Raji (cell line): ENCODE measurements around the gene CCDC88B.

Experiments used
- POLR2A ChIP-seq: IDR thresholded peaks from 2 replicates; pipeline ENCODE4 v1.6.1; 2011; ENCODE audit warnings: low read depth, low read length, control low read depth; ENCODE audit not compliant: insufficient read depth

The CCDC88B gene

GRCh38 chr11:64314805-64315561, 25.0 kb upstream of the CCDC88B start:
- TF ChIP-seq POLR2A = 0 out of 2 replicates have a peak, but pooled peaks have one; percentile 11

DNA sequence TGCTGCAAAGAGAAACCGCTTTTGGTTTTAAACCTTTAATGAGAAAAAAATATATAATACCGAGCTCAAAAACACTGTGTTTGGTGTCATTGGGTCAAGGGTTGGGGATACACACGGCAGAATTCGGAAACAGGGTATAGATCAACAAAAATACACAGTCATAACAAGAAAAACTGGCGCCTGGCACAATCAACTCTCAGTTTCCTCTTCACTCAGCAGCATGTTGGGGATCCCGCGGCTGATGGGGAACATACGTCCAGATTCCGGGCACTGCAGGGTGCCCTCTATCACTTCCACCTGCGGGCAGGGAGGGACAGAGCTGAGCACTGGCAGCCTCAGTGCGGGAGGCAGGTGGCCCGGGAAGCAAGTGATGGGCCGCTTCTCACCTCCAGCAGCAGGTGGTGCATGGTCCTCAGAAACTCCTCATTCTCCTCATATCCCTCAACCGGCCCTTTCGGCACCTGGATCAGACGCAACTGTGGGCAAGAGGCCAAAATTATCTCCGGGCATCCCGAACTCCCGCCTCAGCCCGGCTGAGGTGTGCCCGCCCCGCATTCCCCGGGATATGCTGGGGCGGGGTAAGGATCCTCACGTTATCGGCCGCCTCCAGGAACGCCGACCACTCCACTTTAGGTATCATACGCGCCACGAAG, 23.2 kb upstream of the CCDC88B start:
- TF ChIP-seq POLR2A = no peak

- TF ChIP-seq POLR2A = peak; percentile 90
Measured at GRCh38 chr11:64317325-64317960, 22.6 kb upstream of the CCDC88B start, which contains the start of gene TRMT112. Gene TRMT112, minus strand, starts transcription at chr11:64317559. Its CDS starts 33 bp downstream, at chr11:64317526.

DNA sequence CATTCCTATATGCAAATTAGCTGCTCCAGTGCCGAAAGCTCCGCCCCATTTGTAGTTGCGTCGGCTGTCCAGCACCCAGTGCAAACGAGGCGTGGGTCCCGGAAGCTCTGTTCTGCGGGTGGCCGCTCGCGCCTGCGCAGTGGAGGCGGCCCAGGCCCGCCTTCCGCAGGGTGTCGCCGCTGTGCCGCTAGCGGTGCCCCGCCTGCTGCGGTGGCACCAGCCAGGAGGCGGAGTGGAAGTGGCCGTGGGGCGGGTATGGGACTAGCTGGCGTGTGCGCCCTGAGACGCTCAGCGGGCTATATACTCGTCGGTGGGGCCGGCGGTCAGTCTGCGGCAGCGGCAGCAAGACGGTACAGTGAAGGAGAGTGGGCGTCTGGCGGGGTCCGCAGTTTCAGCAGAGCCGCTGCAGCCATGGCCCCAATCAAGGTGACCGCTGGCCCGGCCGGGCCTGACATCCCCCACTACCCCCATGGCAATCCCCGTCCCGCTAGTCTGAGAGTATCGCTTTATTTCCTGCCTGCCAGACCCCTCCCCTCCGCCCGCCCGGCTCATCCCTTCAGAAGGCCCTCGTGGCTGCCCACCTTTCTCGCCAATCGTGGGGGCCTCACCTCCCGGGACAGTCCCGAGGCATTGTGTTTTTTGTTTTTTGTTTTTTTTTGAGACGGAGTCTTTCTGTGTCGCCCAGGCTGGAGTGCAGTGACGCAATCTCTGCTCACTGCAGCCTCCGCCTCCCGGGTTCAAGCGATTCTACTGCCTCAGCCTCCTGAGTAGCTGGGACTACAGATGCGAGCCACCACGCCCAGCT, 21.8 kb upstream of the CCDC88B start, which contains the start of gene PRDX5:
TSS of gene PRDX5 (plus strand) at position 161 of the 805 bp plus-strand sequence. CDS start at position 256, 95 bp downstream.
- peak; percentile 77 for TF ChIP-seq POLR2A

- no peak for TF ChIP-seq POLR2A
Measured at GRCh38 chr11:64318766-64319761, 20.9 kb upstream of the CCDC88B start.

DNA sequence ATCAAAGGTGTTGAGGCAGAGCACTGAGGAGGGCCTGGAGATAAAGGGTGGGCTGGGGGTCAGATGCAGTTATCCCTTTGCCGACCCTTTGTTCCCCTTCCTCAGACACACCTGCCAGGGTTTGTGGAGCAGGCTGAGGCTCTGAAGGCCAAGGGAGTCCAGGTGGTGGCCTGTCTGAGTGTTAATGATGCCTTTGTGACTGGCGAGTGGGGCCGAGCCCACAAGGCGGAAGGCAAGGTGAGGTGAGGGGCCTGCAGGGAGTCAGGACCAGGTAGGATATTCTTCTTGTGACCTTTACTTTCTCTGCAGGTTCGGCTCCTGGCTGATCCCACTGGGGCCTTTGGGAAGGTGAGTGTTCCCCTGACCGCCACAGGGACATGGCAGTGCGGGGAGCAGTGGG, 19.4 kb upstream of the CCDC88B start:
- no peak for TF ChIP-seq POLR2A

- TF ChIP-seq POLR2A = no peak
Measured at GRCh38 chr11:64321026-64321425, 19.0 kb upstream of the CCDC88B start.

- no peak for TF ChIP-seq POLR2A
Measured at GRCh38 chr11:64321533-64321932, 18.5 kb upstream of the CCDC88B start.

DNA sequence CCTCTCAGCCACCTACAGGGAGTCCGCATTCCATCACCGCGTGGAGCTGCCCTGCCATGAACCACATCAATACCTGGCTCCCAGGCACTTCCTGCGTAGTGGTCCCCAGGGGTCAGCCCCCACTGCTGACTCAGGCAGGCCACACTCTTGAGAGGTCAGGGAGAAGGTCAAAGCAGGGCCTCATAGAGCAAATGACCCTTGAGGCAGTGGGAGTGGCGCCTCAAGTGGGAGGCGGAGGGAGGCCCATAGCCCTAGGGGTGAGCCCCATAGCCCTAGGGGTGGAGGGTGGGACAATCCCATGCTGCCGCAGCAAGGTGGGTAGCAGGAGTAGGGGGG, 17.1 kb upstream of the CCDC88B start:
- no peak for TF ChIP-seq POLR2A

- TF ChIP-seq POLR2A = no peak
Measured at GRCh38 chr11:64323373-64323772, 16.6 kb upstream of the CCDC88B start.

GRCh38 chr11:64324692-64325469, 15.1 kb upstream of the CCDC88B start:
- TF ChIP-seq POLR2A = no peak

DNA sequence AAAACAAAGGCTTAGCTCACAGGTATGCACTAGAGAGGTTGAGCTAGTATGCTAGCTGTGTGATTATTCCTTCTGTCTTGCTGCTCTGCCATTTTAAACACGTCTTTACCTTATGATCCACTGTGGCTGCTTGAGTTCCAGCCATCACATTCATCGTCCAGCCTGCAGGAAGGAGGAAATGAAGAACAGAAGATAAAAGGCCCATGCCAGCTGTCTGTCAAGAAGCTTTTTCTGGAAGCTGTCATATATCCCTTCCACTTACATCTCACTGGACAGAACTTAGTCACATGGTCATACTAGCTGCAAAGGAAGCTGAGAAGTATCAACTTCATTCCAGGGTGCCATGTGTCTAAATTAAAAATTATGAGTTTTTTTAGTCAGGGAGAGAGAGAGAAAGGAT, 12.6 kb upstream of the CCDC88B start:
- TF ChIP-seq POLR2A = no peak

DNA sequence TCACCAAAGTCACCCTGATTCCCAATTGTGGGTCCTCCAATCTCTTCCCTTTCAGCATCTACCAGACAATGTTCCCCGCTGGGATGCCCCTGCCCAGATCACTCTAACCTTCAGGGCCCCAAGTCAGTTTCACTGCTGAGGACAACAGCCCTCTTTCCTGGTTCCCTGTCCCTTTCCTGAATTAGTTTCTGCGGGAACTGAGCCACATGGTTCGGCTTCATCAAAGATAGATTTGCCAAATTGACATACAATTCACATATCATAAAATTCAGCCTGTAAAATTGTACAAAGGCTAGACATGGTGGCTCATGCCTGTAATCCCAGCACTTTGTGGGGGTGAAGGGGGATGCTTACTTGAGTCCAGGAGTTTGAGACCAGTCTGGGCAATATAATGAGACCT, 12.0 kb upstream of the CCDC88B start:
- TF ChIP-seq POLR2A = no peak
